HEK293 (cell line): ENCODE results near the gene UNG.

Source experiments
- CTCF ChIA-PET: fragments of 350-600 bp; formaldehyde crosslinking; extraction: SDS; loops from one replicate; lab custom pipeline; 2021; ENCODE audit warnings: antibody characterized with exemption; lab: Yijun Ruan, JAX
- POLR2A ChIA-PET: fragments of 300-600 bp; formaldehyde crosslinking; extraction: SDS; loops from one replicate; lab custom pipeline; 2020; ENCODE audit warnings: antibody characterized with exemption, inconsistent platforms; lab: Yijun Ruan, JAX
- H3K27ac ChIP-seq: fragments of 200-500 bp; sonication (Bioruptor generic); 2 replicates; pipeline ENCODE4 v1.5.1; 2014; ENCODE audit warnings: low read depth, low read length, control low read depth, inconsistent platforms; ENCODE audit errors: extremely low read depth
- H3K36me3 ChIP-seq, 2 experiments: fragments of 200-500 bp in 1 of 2; sonication (Bioruptor generic) in 1 of 2; 1 replicate in 1 of 2; 2 replicates in 1 of 2; pipeline ENCODE4 v1.5.1; 2014 to 2017; ENCODE audit warnings: inconsistent platforms in 2 of 2, low read length in 2 of 2; ENCODE audit not compliant: control insufficient read depth in 2 of 2, insufficient read depth in 1 of 2
- H3K4me1 ChIP-seq: fragments of 200-500 bp; sonication (Bioruptor generic); 2 replicates; pipeline ENCODE4 v1.5.1; 2014; ENCODE audit warnings: mild to moderate bottlenecking, low read length, inconsistent platforms; ENCODE audit not compliant: control insufficient read depth, insufficient read depth
- H3K4me3 ChIP-seq: 2 replicates; pipeline ENCODE4 v1.5.1; 2011; ENCODE audit warnings: low read depth, mild to moderate bottlenecking, control low read depth, low read length, moderate library complexity
- H3K9me3 ChIP-seq: fragments of 200-500 bp; sonication (Bioruptor generic); 2 replicates; pipeline ENCODE4 v1.5.1; 2014; ENCODE audit warnings: low read depth, low read length, inconsistent platforms; ENCODE audit not compliant: control insufficient read depth, insufficient read depth
- HIC1 ChIP-seq: fragments of 450-650 bp; formaldehyde crosslinking; IDR thresholded peaks from 2 replicates; pipeline ENCODE4 v1.5.1; 2016; ENCODE audit warnings: missing biosample characterization, missing genetic modification characterization
- SCRT1 ChIP-seq: fragments of 450-650 bp; formaldehyde crosslinking; IDR thresholded peaks from 2 replicates; pipeline ENCODE4 v1.5.1; 2016; ENCODE audit warnings: missing biosample characterization, missing genetic modification characterization, borderline replicate concordance
- SP7 ChIP-seq: fragments of 450-650 bp; formaldehyde crosslinking; IDR thresholded peaks from 2 replicates; pipeline ENCODE4 v1.5.1; 2016; ENCODE audit warnings: missing biosample characterization, missing genetic modification characterization
- TCF7L2 ChIP-seq: IDR thresholded peaks from 2 replicates; pipeline ENCODE4 v1.6.1; 2011; ENCODE audit warnings: low read depth, mild to moderate bottlenecking, inconsistent platforms, low read length, moderate library complexity, borderline replicate concordance
- TRIM28 ChIP-seq: IDR thresholded peaks from 2 replicates; pipeline ENCODE4 v1.6.1; 2011; ENCODE audit warnings: low read length, control low read depth, borderline replicate concordance
- ZNF169 ChIP-seq: fragments of 450-650 bp; formaldehyde crosslinking; IDR thresholded peaks from 2 replicates; pipeline ENCODE4 v1.5.1; 2016; ENCODE audit warnings: missing biosample characterization, missing genetic modification characterization
- ZNF202 ChIP-seq: fragments of 450-650 bp; formaldehyde crosslinking; IDR thresholded peaks from 2 replicates; pipeline ENCODE4 v1.5.1; 2016; ENCODE audit warnings: missing biosample characterization, missing genetic modification characterization, borderline replicate concordance
- ZNF214 ChIP-seq: fragments of 450-650 bp; formaldehyde crosslinking; IDR thresholded peaks from 2 replicates; pipeline ENCODE4 v1.5.1; 2017; ENCODE audit warnings: missing biosample characterization, mild to moderate bottlenecking, missing genetic modification characterization, borderline replicate concordance
- ZNF488 ChIP-seq: fragments of 450-650 bp; formaldehyde crosslinking; IDR thresholded peaks from 2 replicates; pipeline ENCODE4 v1.5.1; 2016; ENCODE audit warnings: missing biosample characterization, missing genetic modification characterization
- ZNF510 ChIP-seq: fragments of 450-650 bp; formaldehyde crosslinking; IDR thresholded peaks from 2 replicates; pipeline ENCODE4 v1.5.1; 2018; ENCODE audit warnings: mild to moderate bottlenecking, missing genetic modification characterization, missing biosample characterization; ENCODE audit not compliant: insufficient replicate concordance
- ZNF529 ChIP-seq: fragments of 450-650 bp; formaldehyde crosslinking; IDR thresholded peaks from 2 replicates; pipeline ENCODE4 v1.5.1; 2017; ENCODE audit warnings: missing genetic modification characterization, missing biosample characterization; ENCODE audit not compliant: insufficient replicate concordance
- ZNF654 ChIP-seq: fragments of 450-650 bp; formaldehyde crosslinking; IDR thresholded peaks from 2 replicates; pipeline ENCODE4 v1.5.1; 2016; ENCODE audit warnings: low read depth, missing biosample characterization, missing genetic modification characterization
- ZNF660 ChIP-seq: fragments of 450-650 bp; IDR thresholded peaks from 2 replicates; pipeline ENCODE4 v1.5.1; 2018; ENCODE audit warnings: missing biosample characterization, mild to moderate bottlenecking, missing genetic modification characterization
- ZNF664 ChIP-seq: fragments of 450-650 bp; formaldehyde crosslinking; IDR thresholded peaks from 2 replicates; pipeline ENCODE4 v1.5.1; 2016; ENCODE audit warnings: missing biosample characterization, missing genetic modification characterization
- ZNF701 ChIP-seq: fragments of 450-650 bp; formaldehyde crosslinking; IDR thresholded peaks from 2 replicates; pipeline ENCODE4 v1.5.1; 2016; ENCODE audit warnings: missing biosample characterization, missing genetic modification characterization
- TF ChIP-seq, protein P1 (sequence below): fragments of 450-650 bp; formaldehyde crosslinking; optimal IDR thresholded peaks from 2 replicates; pipeline ENCODE3; 2016; ENCODE audit warnings: missing biosample characterization, mild to moderate bottlenecking, missing genetic modification characterization
- TF ChIP-seq, protein P2 (sequence below): fragments of 450-650 bp; formaldehyde crosslinking; IDR thresholded peaks from 2 replicates; pipeline ENCODE4 v1.5.1; 2016; ENCODE audit warnings: missing biosample characterization, missing genetic modification characterization
- TF ChIP-seq, protein P3 (sequence below): fragments of 450-650 bp; formaldehyde crosslinking; IDR thresholded peaks from 2 replicates; pipeline ENCODE4 v1.5.1; 2016; ENCODE audit warnings: missing biosample characterization, missing genetic modification characterization, low read depth
- TF ChIP-seq, protein P4 (sequence below): fragments of 450-650 bp; formaldehyde crosslinking; IDR thresholded peaks from 2 replicates; pipeline ENCODE4 v1.5.1; 2016; ENCODE audit warnings: missing biosample characterization, missing genetic modification characterization
- TF ChIP-seq, protein P5 (sequence below): fragments of 450-650 bp; formaldehyde crosslinking; IDR thresholded peaks from 2 replicates; pipeline ENCODE4 v1.5.1; 2017; ENCODE audit warnings: missing biosample characterization, missing genetic modification characterization
- TF ChIP-seq, protein P6 (sequence below): fragments of 450-650 bp; formaldehyde crosslinking; IDR thresholded peaks from 2 replicates; pipeline ENCODE4 v1.5.1; 2016; ENCODE audit warnings: missing biosample characterization, missing genetic modification characterization, borderline replicate concordance
- TF ChIP-seq, protein P7 (sequence below): fragments of 450-650 bp; formaldehyde crosslinking; IDR thresholded peaks from 2 replicates; pipeline ENCODE4 v1.5.1; 2016; ENCODE audit warnings: missing biosample characterization, missing genetic modification characterization

The UNG gene

GRCh38 chr12:109125791-109126190 is 28.4 kb downstream of the UNG start (continued):
- TF ChIP-seq SP7 (tag by site-specific recombination) (no peak), SCRT1 (tag by site-specific recombination) (no peak), ZNF488 (tag by site-specific recombination) (no peak), ZNF169 (tag by site-specific recombination) (no peak), TCF7L2 (no peak), ZNF701 (tag by site-specific recombination) (no peak)
- TF ChIP-seq, protein P1, sequence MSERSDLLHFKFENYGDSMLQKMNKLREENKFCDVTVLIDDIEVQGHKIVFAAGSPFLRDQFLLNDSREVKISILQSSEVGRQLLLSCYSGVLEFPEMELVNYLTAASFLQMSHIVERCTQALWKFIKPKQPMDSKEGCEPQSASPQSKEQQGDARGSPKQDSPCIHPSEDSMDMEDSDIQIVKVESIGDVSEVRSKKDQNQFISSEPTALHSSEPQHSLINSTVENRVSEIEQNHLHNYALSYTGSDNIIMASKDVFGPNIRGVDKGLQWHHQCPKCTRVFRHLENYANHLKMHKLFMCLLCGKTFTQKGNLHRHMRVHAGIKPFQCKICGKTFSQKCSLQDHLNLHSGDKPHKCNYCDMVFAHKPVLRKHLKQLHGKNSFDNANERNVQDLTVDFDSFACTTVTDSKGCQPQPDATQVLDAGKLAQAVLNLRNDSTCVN (tag by site-specific recombination), result no peak
- TF ChIP-seq, protein P2, sequence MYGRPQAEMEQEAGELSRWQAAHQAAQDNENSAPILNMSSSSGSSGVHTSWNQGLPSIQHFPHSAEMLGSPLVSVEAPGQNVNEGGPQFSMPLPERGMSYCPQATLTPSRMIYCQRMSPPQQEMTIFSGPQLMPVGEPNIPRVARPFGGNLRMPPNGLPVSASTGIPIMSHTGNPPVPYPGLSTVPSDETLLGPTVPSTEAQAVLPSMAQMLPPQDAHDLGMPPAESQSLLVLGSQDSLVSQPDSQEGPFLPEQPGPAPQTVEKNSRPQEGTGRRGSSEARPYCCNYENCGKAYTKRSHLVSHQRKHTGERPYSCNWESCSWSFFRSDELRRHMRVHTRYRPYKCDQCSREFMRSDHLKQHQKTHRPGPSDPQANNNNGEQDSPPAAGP (tag by site-specific recombination), result no peak

- POLR2A ChIA-PET, result no interaction called here
- H3K27ac ChIP-seq, result no peak overlapping the region
- no peaks in the 10 kb centered on the region for H3K9me3 ChIP-seq
- no peaks in the 10 kb centered on the region for H3K36me3 ChIP-seq
- no peaks in the 10 kb centered on the region for H3K4me1 ChIP-seq
- H3K4me3 ChIP-seq, result no peak overlapping the region
- CTCF ChIA-PET, result interaction anchor here (4.7 kb wide), 1 partner anchor 14 kb away, joined by 22 read pairs; no protein-coding TSS in a partner anchor
- TF ChIP-seq ZNF214 (tag by site-specific recombination), result no peak
- TF ChIP-seq, protein P3, sequence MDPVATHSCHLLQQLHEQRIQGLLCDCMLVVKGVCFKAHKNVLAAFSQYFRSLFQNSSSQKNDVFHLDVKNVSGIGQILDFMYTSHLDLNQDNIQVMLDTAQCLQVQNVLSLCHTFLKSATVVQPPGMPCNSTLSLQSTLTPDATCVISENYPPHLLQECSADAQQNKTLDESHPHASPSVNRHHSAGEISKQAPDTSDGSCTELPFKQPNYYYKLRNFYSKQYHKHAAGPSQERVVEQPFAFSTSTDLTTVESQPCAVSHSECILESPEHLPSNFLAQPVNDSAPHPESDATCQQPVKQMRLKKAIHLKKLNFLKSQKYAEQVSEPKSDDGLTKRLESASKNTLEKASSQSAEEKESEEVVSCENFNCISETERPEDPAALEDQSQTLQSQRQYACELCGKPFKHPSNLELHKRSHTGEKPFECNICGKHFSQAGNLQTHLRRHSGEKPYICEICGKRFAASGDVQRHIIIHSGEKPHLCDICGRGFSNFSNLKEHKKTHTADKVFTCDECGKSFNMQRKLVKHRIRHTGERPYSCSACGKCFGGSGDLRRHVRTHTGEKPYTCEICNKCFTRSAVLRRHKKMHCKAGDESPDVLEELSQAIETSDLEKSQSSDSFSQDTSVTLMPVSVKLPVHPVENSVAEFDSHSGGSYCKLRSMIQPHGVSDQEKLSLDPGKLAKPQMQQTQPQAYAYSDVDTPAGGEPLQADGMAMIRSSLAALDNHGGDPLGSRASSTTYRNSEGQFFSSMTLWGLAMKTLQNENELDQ (tag by site-specific recombination), result no peak
- TF ChIP-seq TRIM28, result no peak
- no peak for TF ChIP-seq ZNF654 (tag by site-specific recombination)
- no peak for TF ChIP-seq HIC1 (tag by site-specific recombination)
- no peak for TF ChIP-seq ZNF664 (tag by site-specific recombination)
- TF ChIP-seq, protein P4, sequence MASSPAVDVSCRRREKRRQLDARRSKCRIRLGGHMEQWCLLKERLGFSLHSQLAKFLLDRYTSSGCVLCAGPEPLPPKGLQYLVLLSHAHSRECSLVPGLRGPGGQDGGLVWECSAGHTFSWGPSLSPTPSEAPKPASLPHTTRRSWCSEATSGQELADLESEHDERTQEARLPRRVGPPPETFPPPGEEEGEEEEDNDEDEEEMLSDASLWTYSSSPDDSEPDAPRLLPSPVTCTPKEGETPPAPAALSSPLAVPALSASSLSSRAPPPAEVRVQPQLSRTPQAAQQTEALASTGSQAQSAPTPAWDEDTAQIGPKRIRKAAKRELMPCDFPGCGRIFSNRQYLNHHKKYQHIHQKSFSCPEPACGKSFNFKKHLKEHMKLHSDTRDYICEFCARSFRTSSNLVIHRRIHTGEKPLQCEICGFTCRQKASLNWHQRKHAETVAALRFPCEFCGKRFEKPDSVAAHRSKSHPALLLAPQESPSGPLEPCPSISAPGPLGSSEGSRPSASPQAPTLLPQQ, result no peak
- TF ChIP-seq, protein P5, sequence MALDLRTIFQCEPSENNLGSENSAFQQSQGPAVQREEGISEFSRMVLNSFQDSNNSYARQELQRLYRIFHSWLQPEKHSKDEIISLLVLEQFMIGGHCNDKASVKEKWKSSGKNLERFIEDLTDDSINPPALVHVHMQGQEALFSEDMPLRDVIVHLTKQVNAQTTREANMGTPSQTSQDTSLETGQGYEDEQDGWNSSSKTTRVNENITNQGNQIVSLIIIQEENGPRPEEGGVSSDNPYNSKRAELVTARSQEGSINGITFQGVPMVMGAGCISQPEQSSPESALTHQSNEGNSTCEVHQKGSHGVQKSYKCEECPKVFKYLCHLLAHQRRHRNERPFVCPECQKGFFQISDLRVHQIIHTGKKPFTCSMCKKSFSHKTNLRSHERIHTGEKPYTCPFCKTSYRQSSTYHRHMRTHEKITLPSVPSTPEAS (tag by site-specific recombination), result no peak
- TF ChIP-seq, protein P6, sequence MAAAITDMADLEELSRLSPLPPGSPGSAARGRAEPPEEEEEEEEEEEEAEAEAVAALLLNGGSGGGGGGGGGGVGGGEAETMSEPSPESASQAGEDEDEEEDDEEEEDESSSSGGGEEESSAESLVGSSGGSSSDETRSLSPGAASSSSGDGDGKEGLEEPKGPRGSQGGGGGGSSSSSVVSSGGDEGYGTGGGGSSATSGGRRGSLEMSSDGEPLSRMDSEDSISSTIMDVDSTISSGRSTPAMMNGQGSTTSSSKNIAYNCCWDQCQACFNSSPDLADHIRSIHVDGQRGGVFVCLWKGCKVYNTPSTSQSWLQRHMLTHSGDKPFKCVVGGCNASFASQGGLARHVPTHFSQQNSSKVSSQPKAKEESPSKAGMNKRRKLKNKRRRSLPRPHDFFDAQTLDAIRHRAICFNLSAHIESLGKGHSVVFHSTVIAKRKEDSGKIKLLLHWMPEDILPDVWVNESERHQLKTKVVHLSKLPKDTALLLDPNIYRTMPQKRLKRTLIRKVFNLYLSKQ, result no peak
- no peak for TF ChIP-seq ZNF529
- TF ChIP-seq, protein P7, sequence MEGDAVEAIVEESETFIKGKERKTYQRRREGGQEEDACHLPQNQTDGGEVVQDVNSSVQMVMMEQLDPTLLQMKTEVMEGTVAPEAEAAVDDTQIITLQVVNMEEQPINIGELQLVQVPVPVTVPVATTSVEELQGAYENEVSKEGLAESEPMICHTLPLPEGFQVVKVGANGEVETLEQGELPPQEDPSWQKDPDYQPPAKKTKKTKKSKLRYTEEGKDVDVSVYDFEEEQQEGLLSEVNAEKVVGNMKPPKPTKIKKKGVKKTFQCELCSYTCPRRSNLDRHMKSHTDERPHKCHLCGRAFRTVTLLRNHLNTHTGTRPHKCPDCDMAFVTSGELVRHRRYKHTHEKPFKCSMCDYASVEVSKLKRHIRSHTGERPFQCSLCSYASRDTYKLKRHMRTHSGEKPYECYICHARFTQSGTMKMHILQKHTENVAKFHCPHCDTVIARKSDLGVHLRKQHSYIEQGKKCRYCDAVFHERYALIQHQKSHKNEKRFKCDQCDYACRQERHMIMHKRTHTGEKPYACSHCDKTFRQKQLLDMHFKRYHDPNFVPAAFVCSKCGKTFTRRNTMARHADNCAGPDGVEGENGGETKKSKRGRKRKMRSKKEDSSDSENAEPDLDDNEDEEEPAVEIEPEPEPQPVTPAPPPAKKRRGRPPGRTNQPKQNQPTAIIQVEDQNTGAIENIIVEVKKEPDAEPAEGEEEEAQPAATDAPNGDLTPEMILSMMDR, result no peak
- TF ChIP-seq ZNF510 (tag by site-specific recombination), result no peak
- TF ChIP-seq ZNF660 (tag by site-specific recombination), result no peak
- TF ChIP-seq ZNF202, result no peak
These were observed 29.4 kb downstream of the UNG start for GRCh38 chr12:109126784-109127183.
